Measurements from ENCODE around the gene IQCK. TPM values are rescaled to one million over a fixed set of nuclear protein-coding genes. Genes with fewer than 3 reads are reported as not detected.
A peak's percentile ranks its signal among the peaks of the same experiment; 100 is the strongest.

IQCK gene
- polyA plus RNA-seq, 1 donor from 2014 or later, result 3.4 TPM

DNA sequence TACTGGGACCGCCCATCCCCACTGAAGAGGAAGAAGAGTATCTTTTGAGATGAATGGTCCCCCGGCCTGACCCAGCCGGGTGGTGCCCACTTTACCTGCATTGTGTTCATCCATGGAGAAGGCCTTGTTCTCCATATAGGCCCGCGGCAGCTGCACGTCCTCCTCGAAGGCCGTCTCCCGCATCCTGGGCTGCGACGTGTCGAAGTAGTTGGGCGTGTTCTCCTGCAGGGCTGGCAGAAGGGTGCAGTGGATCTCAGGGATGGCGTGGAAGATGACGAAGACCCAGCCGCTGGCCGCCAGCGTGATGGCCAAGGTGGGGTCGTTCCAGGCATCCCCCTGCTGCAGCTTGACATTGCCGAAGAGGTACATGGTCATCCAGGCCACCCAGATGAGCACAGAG, 153.7 kb downstream of the IQCK start:
- Mint-ChIP-seq H3K27me3 (peaks cover 14% of the 10 kb centered on the region), H3K36me3 (no peaks in the 10 kb centered on the region), H3K9me3 (peaks cover 0 to 1% (median 0%) of the 10 kb centered on the region in 3 donors), H3K4me3 (no peak overlapping the region), H3K4me1 (no peaks in the 10 kb centered on the region), H3K27ac (no peak overlapping the region)

DNA sequence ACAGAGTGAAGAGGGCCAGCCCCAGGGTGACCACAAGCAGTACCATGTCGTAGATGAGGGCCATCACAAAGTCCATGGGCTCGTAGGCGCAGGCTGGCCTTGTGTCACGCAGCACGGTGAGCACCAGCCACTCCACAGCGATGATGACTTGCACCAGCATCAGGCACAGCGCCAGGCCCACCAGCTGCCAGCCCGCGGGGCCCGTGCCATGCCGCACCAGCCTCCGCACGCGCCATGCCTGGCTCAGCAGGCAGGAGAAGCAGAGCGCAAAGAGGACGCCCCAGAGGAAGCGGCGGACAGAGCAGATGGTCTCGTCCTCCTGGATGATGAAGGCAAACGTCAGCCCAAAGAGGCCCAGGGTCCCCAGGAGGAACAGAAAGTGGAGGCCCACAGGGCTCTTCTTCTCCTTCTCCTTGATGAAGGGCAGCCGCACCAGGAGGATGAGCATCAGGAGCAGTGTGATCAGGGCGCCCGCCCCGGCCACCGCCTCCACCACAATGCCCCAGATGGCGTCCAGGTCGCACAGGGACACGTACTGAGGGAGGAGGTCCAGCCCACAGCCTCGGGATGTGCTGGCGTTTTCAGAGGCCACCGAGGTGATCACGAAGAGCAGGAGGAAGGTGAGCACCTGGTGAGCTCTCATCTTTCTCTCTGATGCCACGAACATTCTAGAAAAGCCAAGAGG, 154.2 kb downstream of the IQCK start:
- Mint-ChIP-seq H3K9me3 (peaks cover 0 to 2% (median 0%) of the 10 kb centered on the region in 3 donors), H3K36me3 (no peaks in the 10 kb centered on the region), H3K27me3 (peaks cover 16% of the 10 kb centered on the region), H3K4me3 (no peak overlapping the region), H3K4me1 (no peaks in the 10 kb centered on the region), H3K27ac (no peak overlapping the region)

DNA sequence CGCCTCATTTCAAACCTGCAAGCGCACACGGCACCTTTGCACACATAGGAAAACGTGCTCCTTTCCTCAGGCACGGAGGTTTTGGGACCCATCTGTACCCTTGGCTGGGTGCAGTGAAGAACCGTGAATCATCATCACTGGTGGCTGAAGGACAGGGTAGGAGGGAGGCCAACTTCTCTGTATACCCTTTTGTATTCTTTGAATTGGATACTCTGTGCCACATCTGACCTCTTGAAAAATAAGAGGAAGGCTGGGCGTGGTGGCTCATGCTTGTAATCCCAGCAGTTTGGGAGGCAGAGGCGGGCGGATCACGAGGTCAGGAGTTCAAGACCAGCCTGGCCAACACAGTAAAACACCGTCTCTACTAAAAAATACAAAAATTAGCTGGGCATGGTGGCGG, 154.9 kb downstream of the IQCK start:
- Mint-ChIP-seq H3K4me1 (no peaks in the 10 kb centered on the region), H3K36me3 (no peaks in the 10 kb centered on the region), H3K27me3 (peaks cover 15% of the 10 kb centered on the region), H3K9me3 (peaks cover 0 to 2% (median 0%) of the 10 kb centered on the region in 3 donors), H3K27ac (no peak overlapping the region), H3K4me3 (no peak overlapping the region)

DNA sequence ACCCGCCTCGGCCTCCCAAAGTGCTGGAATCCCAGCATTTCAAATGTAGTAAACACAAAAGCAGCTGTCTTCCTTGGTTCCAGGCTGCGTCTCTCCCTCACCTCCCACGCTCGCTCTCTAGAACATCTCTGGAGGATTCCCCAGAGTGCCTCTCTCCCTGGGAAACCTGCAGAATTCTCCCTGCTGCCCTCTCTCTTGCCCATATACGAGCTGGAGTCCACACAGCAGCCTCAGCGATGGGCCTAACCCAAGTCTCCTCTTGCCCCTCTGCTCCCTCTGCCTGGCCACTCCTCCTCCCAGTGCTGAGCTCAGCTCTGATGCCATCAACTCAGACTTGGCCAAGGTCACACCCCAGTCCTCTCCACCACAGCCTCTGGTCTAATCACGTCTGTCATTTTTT, 156.0 kb downstream of the IQCK start:
- Mint-ChIP-seq H3K27me3 (peaks cover 17% of the 10 kb centered on the region), H3K4me1 (no peaks in the 10 kb centered on the region), H3K27ac (no peak overlapping the region), H3K36me3 (no peaks in the 10 kb centered on the region), H3K9me3 (peaks cover 0 to 2% (median 0%) of the 10 kb centered on the region in 3 donors), H3K4me3 (no peak overlapping the region)

DNA sequence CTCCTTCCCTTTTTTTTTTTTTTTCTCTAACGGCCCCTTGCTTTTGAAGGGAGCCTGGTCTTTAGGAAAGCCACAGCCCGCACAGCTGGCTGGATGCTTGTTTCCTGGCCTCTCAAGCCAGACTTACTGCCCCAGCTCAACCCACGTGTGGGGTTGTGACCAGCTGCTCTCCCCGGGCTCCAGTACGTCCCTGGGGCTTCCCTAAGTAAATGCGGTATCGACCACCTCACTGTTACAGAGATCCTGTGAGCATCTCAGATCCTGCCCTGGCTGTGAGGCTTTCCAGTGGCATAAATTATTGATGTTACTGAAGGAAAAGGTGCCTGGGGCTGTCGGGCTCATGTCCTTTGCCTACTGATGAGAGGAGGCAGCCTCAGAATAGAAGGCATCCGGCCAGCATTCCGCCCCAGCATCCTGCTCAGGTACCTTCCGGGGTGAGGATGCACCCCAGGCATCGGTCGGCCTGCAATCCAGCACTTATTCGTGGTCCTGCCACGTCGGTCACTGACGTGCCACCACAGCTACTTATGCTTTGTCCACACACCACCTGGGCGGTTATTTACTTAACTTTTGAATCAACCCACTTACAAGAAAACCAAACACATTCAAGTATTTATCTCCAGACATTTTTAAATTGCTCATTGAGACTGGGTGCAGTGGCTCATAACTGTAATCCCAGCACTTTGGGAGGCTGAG, 156.9 kb downstream of the IQCK start:
- H3K27ac Mint-ChIP-seq, result peak overlapping the region in 1 of 3 donors; percentile 46

DNA sequence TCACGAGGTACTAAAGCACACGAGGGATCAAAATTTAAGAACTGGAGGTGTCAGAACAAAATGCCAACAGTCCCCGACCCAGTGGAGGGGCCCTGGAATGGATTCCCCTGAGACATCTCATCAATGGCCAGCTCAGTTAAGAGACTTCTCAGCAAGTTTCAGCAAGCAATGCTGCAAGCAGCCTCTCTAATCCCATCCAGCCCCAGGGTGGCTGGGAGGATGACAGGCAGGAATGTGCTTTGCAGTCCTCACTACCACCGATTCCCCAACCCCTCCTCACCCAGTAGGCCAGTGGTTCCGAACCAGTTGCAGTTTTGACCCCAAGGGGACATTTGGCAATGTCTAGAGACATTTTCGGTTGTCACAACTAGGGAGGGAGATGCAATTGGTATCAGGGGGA, 157.8 kb downstream of the IQCK start:
- peaks cover 14% of the 10 kb centered on the region for H3K27me3 Mint-ChIP-seq
- H3K4me1 Mint-ChIP-seq, result no peaks in the 10 kb centered on the region
- H3K27ac Mint-ChIP-seq, result no peak overlapping the region
- H3K36me3 Mint-ChIP-seq, result no peaks in the 10 kb centered on the region
- H3K9me3 Mint-ChIP-seq, result peaks cover 0 to 2% (median 0%) of the 10 kb centered on the region in 3 donors
- no peak overlapping the region for H3K4me3 Mint-ChIP-seq

More for the DNA sequence above, 156.9 kb downstream of the IQCK start:
- H3K4me1 Mint-ChIP-seq, result no peaks in the 10 kb centered on the region
- H3K9me3 Mint-ChIP-seq, result peaks cover 0 to 2% (median 0%) of the 10 kb centered on the region in 3 donors
- H3K4me3 Mint-ChIP-seq, result no peak overlapping the region
- no peaks in the 10 kb centered on the region for H3K36me3 Mint-ChIP-seq
- H3K27me3 Mint-ChIP-seq, result peaks cover 17% of the 10 kb centered on the region

DNA sequence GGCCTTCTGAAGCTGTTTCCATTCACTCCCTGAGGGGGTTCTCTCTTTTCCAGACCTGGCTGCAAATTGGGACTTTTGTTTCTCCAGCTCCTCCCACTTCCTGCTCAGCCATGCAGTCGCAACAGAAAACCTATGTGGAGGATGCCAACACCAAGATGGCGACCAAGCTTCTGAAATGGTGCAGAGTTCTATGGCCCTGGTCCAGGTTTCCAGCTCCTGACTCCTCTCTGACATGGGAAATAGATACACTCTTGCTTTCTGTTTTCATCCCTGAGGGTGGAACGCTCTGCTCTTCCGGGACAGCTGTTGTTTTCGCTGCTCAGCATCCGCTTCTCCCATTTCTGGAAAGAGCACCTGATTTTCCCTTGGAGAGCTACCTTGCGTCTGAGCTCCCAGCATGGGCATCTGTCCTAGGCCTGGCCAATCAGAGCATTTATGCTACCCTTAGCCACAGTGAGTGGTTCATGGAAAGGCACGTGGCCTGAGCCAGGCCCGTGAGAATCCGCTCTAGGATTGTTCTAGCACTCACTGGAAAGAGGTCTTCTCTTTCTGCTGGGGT, 158.5 kb downstream of the IQCK start:
- H3K4me3 Mint-ChIP-seq, result no peak overlapping the region
- no peaks in the 10 kb centered on the region for H3K4me1 Mint-ChIP-seq
- H3K9me3 Mint-ChIP-seq, result peaks cover 0 to 2% (median 0%) of the 10 kb centered on the region in 3 donors
- no peak overlapping the region for H3K27ac Mint-ChIP-seq
- peaks cover 16% of the 10 kb centered on the region for H3K27me3 Mint-ChIP-seq
- no peaks in the 10 kb centered on the region for H3K36me3 Mint-ChIP-seq

DNA sequence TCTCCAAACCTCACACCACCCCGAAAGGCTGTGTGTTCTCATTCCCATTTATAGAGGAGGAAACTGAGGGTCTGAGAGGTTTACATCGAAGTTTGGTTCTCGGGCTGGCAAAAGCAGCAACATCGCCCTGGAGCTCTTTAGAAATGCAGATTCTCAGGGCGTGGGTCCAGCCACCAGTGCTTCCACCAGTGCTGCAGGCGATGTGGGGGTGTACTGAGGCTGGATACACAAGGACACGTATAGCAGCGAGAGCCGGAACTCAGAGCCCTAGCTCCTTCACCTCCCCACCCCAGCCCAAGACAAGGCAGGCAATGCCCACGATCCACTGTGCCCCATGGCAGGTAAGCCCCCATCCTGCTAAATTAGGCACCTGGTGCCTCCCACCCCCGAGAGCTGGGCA, 160.7 kb downstream of the IQCK start:
- peaks cover 4 to 8% (median 4%) of the 10 kb centered on the region in 3 donors for H3K4me1 Mint-ChIP-seq
- H3K27me3 Mint-ChIP-seq, result peaks cover 35% of the 10 kb centered on the region
- H3K27ac Mint-ChIP-seq, result no peak overlapping the region
- no peaks in the 10 kb centered on the region for H3K36me3 Mint-ChIP-seq
- no peak overlapping the region for H3K4me3 Mint-ChIP-seq
- peaks cover 0 to 2% (median 0%) of the 10 kb centered on the region in 3 donors for H3K9me3 Mint-ChIP-seq

DNA sequence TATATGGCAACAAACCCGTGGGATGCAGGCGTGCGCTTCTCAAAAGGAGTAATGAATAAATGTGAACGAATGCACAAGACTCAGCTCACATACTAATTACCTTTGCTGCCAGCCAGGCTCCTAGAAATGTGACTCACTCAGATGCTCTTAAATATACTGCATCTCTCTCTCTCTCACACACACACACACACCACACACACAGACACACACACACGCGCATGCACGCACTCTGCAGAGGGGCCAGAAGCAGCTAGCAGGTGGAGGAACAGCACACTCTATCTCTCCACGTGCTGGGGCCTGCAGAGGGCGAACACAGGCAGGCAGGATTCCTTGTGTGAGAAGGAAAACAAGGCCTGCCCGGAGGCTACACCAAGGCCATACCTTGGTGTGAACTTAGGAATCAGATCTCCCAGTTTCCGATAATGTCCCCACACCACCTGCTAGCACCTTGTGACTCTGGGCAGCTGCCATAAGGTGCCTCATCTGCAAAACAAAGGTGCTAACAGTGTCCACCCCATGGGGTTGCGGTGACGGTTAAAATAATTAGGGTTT, 161.2 kb downstream of the IQCK start:
- peaks cover 33% of the 10 kb centered on the region for H3K27me3 Mint-ChIP-seq
- H3K4me1 Mint-ChIP-seq, result peaks cover 4 to 10% (median 4%) of the 10 kb centered on the region in 3 donors
- H3K9me3 Mint-ChIP-seq, result peaks cover 0 to 2% (median 0%) of the 10 kb centered on the region in 3 donors
- no peaks in the 10 kb centered on the region for H3K36me3 Mint-ChIP-seq
- no peak overlapping the region for H3K4me3 Mint-ChIP-seq
- no peak overlapping the region for H3K27ac Mint-ChIP-seq

DNA sequence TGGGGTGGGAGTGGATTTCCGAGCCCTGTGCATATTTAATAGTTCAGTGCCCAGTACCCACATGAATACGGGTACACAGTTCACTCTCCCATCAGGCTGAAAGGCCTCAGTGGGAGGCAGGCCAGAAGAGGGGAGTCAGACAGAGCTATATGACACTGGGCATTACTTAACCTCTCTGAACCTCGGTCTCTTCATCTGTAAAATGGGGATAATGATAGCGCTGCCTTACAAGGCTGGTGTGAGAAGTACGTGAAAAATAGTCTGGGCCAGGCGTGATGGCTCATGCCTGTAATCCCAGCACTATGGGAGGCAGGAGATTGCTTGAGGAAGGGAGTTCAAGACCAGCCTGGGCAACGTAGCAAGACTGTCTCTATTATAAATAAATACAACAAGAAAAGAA, 163.0 kb downstream of the IQCK start:
- peaks cover 32% of the 10 kb centered on the region for H3K27me3 Mint-ChIP-seq
- no peak overlapping the region for H3K4me3 Mint-ChIP-seq
- peaks cover 4 to 16% (median 9%) of the 10 kb centered on the region in 3 donors for H3K4me1 Mint-ChIP-seq
- peaks cover 0 to 2% (median 0%) of the 10 kb centered on the region in 3 donors for H3K9me3 Mint-ChIP-seq
- H3K36me3 Mint-ChIP-seq, result no peaks in the 10 kb centered on the region
- no peak overlapping the region for H3K27ac Mint-ChIP-seq

DNA sequence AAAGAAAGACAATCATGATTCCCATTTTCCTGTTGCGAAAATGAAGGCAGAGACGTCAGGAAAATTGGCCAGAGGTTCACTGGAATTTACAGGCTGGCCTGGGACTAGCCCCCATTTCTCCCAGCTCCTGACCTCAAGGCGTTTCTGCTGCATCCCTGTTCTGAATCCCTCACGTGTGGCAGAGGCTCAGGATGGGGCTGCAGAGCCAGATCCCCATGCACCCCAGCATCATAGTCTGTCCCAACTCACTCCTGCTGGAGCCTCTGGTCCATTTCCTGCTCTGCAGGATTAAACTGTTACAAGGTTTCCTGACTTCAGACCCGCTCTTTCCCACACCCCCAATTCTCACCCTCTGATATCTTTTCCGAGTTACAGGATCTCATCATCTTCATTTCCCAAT, 163.7 kb downstream of the IQCK start:
- Mint-ChIP-seq H3K4me1 (peaks cover 4 to 22% (median 14%) of the 10 kb centered on the region in 3 donors), H3K4me3 (peak overlapping the region in 1 of 4 donors; percentile 26), H3K9me3 (peaks cover 0 to under 1% (median 0%) of the 10 kb centered on the region in 3 donors), H3K27ac (no peak overlapping the region), H3K27me3 (peaks cover 36% of the 10 kb centered on the region), H3K36me3 (no peaks in the 10 kb centered on the region)

DNA sequence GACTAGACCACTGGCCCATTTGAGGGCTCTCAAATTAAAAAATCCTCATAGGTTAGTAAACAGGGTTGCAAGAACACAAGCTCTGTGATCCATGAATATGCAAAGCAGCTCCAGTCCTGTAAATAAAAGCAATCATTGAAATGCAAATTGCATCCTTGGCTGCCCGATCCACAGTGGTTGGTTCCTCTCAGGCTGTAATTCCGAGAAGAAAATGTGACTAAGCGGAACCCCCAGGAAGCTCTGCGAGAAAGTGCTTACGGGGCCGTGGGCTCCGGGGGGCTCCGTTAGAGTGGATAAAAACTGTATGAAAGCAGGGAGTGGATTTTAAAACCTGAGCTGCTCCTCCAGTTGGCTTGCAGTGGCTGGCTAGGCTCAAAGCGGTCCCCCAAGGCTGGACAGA, 164.1 kb downstream of the IQCK start:
- Mint-ChIP-seq H3K27ac (no peak overlapping the region), H3K36me3 (no peaks in the 10 kb centered on the region), H3K4me3 (peak overlapping the region in 1 of 4 donors; percentile 26), H3K27me3 (peaks cover 34% of the 10 kb centered on the region), H3K9me3 (no peaks in the 10 kb centered on the region), H3K4me1 (peaks cover 4 to 22% (median 14%) of the 10 kb centered on the region in 3 donors)

DNA sequence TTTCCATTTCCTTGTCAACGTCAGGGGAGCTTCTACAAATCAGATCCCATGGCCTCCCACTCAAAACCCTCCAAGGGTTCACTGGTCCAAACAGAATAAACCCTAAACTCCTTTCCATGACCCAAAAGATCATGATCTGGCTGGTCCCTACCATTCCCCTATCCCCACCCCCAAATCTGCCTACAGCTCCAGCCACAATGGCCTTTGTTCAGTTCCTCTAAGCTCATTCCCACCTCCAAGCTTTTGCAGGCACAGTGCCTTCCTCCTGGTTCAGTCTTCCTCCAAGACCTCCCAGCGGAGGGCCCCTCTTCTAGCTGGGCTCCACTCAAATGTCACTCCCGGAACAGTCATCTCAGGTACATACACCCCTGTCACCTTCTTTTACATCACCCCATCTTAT, 164.6 kb downstream of the IQCK start:
- Mint-ChIP-seq H3K4me3 (peak overlapping the region in 2 of 4 donors; percentile 0 to 53), H3K36me3 (no peaks in the 10 kb centered on the region), H3K27me3 (peaks cover 34% of the 10 kb centered on the region), H3K27ac (no peak overlapping the region), H3K9me3 (no peaks in the 10 kb centered on the region), H3K4me1 (peaks cover 4 to 22% (median 14%) of the 10 kb centered on the region in 3 donors)

DNA sequence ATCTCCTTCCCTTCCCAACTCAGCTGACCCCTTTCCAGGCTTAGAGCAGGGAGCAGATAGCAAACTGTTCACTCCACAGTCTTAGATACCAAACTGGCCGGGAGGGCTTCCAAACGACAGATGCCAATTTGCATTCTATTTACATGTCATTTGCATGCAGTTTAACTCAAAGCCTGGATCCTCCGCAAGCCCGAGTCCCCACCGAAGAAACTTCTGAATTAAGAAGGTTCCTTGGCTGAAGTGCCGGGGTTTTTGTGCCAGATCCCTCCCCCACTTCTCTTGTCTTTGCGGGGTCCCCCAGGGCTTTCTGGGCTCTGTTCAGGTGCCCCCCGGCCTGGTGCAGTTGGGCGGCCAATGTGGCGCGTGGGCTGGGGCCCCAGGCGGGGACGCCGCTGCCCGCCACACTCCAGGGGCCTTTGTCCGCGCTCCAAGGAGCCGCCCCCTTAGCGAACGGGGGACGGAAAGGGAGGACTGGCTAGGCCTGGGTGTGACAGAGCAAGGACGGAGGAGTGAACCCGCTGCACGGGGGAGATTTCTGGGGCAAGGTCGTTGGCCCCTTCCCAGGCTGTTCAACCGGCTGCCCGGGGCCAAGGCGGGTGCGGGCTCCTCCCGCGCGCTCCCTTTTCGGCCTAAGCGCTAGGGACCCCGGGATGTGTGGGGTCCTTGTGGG, 165.4 kb downstream of the IQCK start:
- no peaks in the 10 kb centered on the region for H3K36me3 Mint-ChIP-seq
- peaks cover 4 to 22% (median 14%) of the 10 kb centered on the region in 3 donors for H3K4me1 Mint-ChIP-seq
- H3K4me3 Mint-ChIP-seq, result peak overlapping the region in 2 of 4 donors; percentile 33 to 53
- H3K9me3 Mint-ChIP-seq, result no peaks in the 10 kb centered on the region
- H3K27ac Mint-ChIP-seq, result no peak overlapping the region
- peaks cover 32% of the 10 kb centered on the region for H3K27me3 Mint-ChIP-seq
